ENCODE data around the gene CCDC177.
"Not testable (repeated sequence)": the region's sequence is repeated elsewhere in the genome, so short reads cannot be mapped to it uniquely, and the experiment has no call there.

CCDC177 gene

DNA sequence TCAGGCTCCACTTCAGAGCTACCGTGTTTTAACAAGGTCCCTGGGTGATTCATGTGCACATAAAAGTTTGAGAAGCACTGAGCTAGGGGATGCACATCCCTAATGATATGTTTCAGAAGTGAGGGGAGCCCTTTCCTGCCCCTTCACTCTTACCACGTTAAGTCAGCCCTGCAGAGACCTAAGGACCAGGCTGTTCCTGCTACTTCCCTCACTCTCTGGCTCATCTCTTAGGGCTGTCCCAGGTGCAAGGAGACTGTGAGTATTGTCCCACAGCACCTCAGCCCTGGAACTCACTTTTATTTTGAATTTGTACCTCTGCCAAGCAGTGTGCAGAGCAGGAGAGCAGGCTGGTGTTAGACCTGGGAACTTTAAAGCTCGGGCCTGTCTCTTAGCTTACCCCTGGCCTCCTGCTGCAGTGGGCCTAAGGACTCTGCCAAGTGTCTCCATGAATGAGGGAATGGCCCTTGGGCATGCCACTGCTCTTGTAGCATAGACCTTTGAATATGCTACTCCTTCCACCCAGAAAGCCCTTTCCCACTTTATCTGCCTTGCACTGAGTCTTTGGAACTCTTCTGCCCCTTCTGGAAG, 25.7 kb upstream of the CCDC177 start:
- H3K9me2 ChIP-seq (ENCODE audit: low read depth, low read length): no peaks in the 10 kb centered on the region
- H3K79me2 ChIP-seq (ENCODE audit: insufficient read depth, low read length): no peaks in the 10 kb centered on the region
- H3K36me3 ChIP-seq (ENCODE audit: insufficient read depth, low read length): no peaks in the 10 kb centered on the region
- H3K9ac ChIP-seq (ENCODE audit: low read length): no peak overlapping the region
- H3K9me3 ChIP-seq (ENCODE audit: low read length): no peaks in the 10 kb centered on the region
- H3K4me2 ChIP-seq (ENCODE audit: low read length): no peak overlapping the region
- H3K4me1 ChIP-seq (ENCODE audit: insufficient read depth, low read length, severe bottlenecking): no peaks in the 10 kb centered on the region
- H3K4me3 ChIP-seq (ENCODE audit: low read depth, low read length, poor library complexity, severe bottlenecking): no peak overlapping the region
- no peaks in the 10 kb centered on the region for H4K20me1 ChIP-seq (ENCODE audit: insufficient read depth, low read length)
- H2AFZ ChIP-seq (ENCODE audit: low read length): no peak overlapping the region
- no peak for TF ChIP-seq CTCF (IDR thresholded peaks at IDR 0.05; ENCODE audit: low read length)
- no peak for TF ChIP-seq EZH2 (IDR thresholded peaks at IDR 0.05; ENCODE audit: borderline replicate concordance, low read length)
- no peaks in the 10 kb centered on the region for H3F3A ChIP-seq (ENCODE audit: insufficient read depth, low read length)
- no peaks in the 10 kb centered on the region for H3K27me3 ChIP-seq (ENCODE audit: insufficient read depth, low read length)
- no peak overlapping the region for H3K27ac ChIP-seq (ENCODE audit: low read depth, low read length, poor library complexity, severe bottlenecking)

DNA sequence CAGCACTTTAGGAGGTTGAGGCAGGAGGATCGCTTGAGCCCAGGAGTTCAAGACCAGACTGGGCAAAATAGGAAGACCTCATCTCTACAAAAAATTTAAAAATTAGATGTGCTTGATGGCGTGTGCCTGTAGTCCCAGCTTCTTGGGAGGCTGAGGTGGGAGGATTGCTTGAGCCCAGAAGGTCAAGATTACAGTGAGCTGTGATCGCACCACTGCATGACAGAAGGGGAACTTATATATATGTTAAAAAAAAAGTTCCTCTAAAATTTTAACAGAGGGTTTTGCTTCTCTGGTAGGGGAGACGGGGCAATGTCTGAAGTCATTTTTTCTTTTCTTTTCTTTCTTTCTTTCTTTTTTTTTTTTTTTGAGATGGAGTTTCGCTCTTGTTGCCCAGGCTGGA, 24.8 kb upstream of the CCDC177 start:
- H3K9me2 ChIP-seq (ENCODE audit: low read depth, low read length); H3K79me2 ChIP-seq (ENCODE audit: insufficient read depth, low read length); H3K4me1 ChIP-seq (ENCODE audit: insufficient read depth, low read length, severe bottlenecking); H3K4me2 ChIP-seq (ENCODE audit: low read length); H3K27me3 ChIP-seq (ENCODE audit: insufficient read depth, low read length); H3K4me3 ChIP-seq (ENCODE audit: low read depth, low read length, poor library complexity, severe bottlenecking); H2AFZ ChIP-seq (ENCODE audit: low read length); H4K20me1 ChIP-seq (ENCODE audit: insufficient read depth, low read length); H3K9ac ChIP-seq (ENCODE audit: low read length); H3F3A ChIP-seq (ENCODE audit: insufficient read depth, low read length); H3K36me3 ChIP-seq (ENCODE audit: insufficient read depth, low read length); H3K27ac ChIP-seq (ENCODE audit: low read depth, low read length, poor library complexity, severe bottlenecking); H3K9me3 ChIP-seq (ENCODE audit: low read length): not testable (repeated sequence)

DNA sequence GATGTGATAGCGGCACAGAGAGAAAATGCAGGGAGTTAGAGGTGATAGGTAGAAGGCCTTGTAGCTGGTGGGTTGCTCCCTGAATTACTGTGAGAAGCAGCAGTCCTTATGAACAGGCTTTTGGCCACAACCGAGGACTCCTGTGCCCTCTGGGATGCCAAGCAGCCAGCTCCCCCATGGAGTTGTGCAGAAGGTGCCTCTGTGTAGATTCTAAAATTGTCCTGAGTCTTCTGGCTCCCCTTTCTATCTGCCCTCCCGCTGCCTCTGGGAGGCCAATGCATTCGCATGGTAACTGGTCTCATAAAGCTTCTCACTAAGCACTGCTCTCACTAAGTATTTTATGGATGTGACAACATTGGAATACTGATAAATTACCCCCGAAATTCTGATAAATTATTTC, 20.7 kb upstream of the CCDC177 start:
- no peaks in the 10 kb centered on the region for H3F3A ChIP-seq (ENCODE audit: insufficient read depth, low read length)
- TF ChIP-seq EZH2 (IDR thresholded peaks at IDR 0.05; ENCODE audit: borderline replicate concordance, low read length) (no peak), CTCF (IDR thresholded peaks at IDR 0.05; ENCODE audit: low read length) (no peak)
- no peak overlapping the region for H3K27ac ChIP-seq (ENCODE audit: low read depth, low read length, poor library complexity, severe bottlenecking)
- no peaks in the 10 kb centered on the region for H4K20me1 ChIP-seq (ENCODE audit: insufficient read depth, low read length)
- no peaks in the 10 kb centered on the region for H3K9me3 ChIP-seq (ENCODE audit: low read length)
- no peaks in the 10 kb centered on the region for H3K79me2 ChIP-seq (ENCODE audit: insufficient read depth, low read length)
- no peaks in the 10 kb centered on the region for H3K36me3 ChIP-seq (ENCODE audit: insufficient read depth, low read length)
- no peak overlapping the region for H3K4me2 ChIP-seq (ENCODE audit: low read length)
- no peaks in the 10 kb centered on the region for H3K9me2 ChIP-seq (ENCODE audit: low read depth, low read length)
- H3K4me3 ChIP-seq (ENCODE audit: low read depth, low read length, poor library complexity, severe bottlenecking): no peak overlapping the region
- H3K4me1 ChIP-seq (ENCODE audit: insufficient read depth, low read length, severe bottlenecking): no peaks in the 10 kb centered on the region
- H2AFZ ChIP-seq (ENCODE audit: low read length): no peak overlapping the region
- no peaks in the 10 kb centered on the region for H3K27me3 ChIP-seq (ENCODE audit: insufficient read depth, low read length)
- H3K9ac ChIP-seq (ENCODE audit: low read length): no peak overlapping the region

DNA sequence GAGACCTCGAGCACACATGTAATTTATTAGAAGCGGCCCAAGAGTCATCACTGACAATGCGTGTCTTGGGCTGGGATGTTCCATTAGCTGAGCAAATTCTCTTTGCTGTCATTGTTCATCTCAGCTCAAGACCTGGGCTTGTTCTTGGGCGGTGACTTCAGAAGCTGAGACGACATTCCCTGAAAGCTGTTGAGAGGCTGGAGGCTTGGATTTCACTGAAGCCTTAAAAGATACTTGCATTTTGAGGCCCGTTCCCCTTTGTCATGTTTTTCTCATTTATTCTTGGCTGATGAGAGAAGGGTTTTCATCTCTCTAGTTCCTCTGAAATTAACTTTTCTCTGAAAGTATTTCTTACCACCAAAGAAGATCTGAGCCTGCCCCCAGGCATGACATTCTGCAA, 20.2 kb upstream of the CCDC177 start:
- H3K27me3 ChIP-seq (ENCODE audit: insufficient read depth, low read length): no peaks in the 10 kb centered on the region

More for the DNA sequence above, 20.2 kb upstream of the CCDC177 start:
- Histone ChIP-seq H3K36me3 (ENCODE audit: insufficient read depth, low read length) (no peaks in the 10 kb centered on the region), H2AFZ (ENCODE audit: low read length) (no peak overlapping the region), H3K4me3 (ENCODE audit: low read depth, low read length, poor library complexity, severe bottlenecking) (no peak overlapping the region), H3K27ac (ENCODE audit: low read depth, low read length, poor library complexity, severe bottlenecking) (no peak overlapping the region), H3F3A (ENCODE audit: insufficient read depth, low read length) (no peaks in the 10 kb centered on the region), H3K9ac (ENCODE audit: low read length) (no peak overlapping the region), H3K9me2 (ENCODE audit: low read depth, low read length) (no peaks in the 10 kb centered on the region), H3K79me2 (ENCODE audit: insufficient read depth, low read length) (no peaks in the 10 kb centered on the region), H3K4me2 (ENCODE audit: low read length) (no peak overlapping the region), H4K20me1 (ENCODE audit: insufficient read depth, low read length) (no peaks in the 10 kb centered on the region), H3K4me1 (ENCODE audit: insufficient read depth, low read length, severe bottlenecking) (no peaks in the 10 kb centered on the region), H3K9me3 (ENCODE audit: low read length) (no peaks in the 10 kb centered on the region)
- no peak for TF ChIP-seq CTCF (IDR thresholded peaks at IDR 0.05; ENCODE audit: low read length)
- TF ChIP-seq EZH2 (IDR thresholded peaks at IDR 0.05; ENCODE audit: borderline replicate concordance, low read length): no peak
